ENCODE measurements around the gene P2RX6. TPM values are rescaled to one million over a fixed set of nuclear protein-coding genes. Genes with fewer than 3 reads are reported as not detected.

The P2RX6 gene
- total and polyA plus RNA-seq, 9 of the 15 experiments (the other 6 are each of a cell fraction or from before 2014, with no cell fraction given): 0.01 to 3.9 (median 1.5) TPM; not detected in 1

- TF ChIP-seq ZNF41 (CRISPR knock-in tag; conservative IDR thresholded peaks at IDR 0.05) (peak; percentile 49; the same call in 1 of the 2 replicates), FOS (IDR thresholded peaks at IDR 0.05; ENCODE audit: extremely low read depth, insufficient read length) (no peak), NEUROD1 (IDR thresholded peaks at IDR 0.05; ENCODE audit: borderline replicate concordance, low read depth, low read length, partially characterized antibody) (no peak), FUS (optimal IDR thresholded peaks at IDR 0.05; ENCODE audit: low read depth, low read length) (no peak), PTBP1 (IDR thresholded peaks at IDR 0.05; ENCODE audit: low read depth, low read length) (no peak), PHB2 (IDR thresholded peaks at IDR 0.05; ENCODE audit: low read depth) (no peak), HOMEZ (CRISPR knock-in tag; IDR thresholded peaks at IDR 0.05) (peak; percentile 38; the same call in 1 of the 2 replicates), ZNF24 (IDR thresholded peaks at IDR 0.05) (no peak), ZNF253 (CRISPR knock-in tag; conservative IDR thresholded peaks at IDR 0.05) (0 out of 2 replicates have a peak, but pooled peaks have one; percentile 7), MXD1 (CRISPR knock-in tag; IDR thresholded peaks at IDR 0.05; ENCODE audit: borderline replicate concordance, poor library complexity, severe bottlenecking) (no peak), CBX1 (IDR thresholded peaks at IDR 0.05; ENCODE audit: low read depth) (no peak), SETDB1 (IDR thresholded peaks at IDR 0.05; ENCODE audit: low read length) (peak; percentile 3), ZNF696 (CRISPR knock-in tag; conservative IDR thresholded peaks at IDR 0.05) (no peak), ZNF277 (CRISPR knock-in tag; IDR thresholded peaks at IDR 0.05; ENCODE audit: borderline replicate concordance) (peak; percentile 5; the same call in 1 of the 2 replicates), ZBTB2 (IDR thresholded peaks at IDR 0.05) (no peak), U2AF2 (optimal IDR thresholded peaks at IDR 0.05; ENCODE audit: low read depth, low read length) (no peak), PBX2 (CRISPR knock-in tag; IDR thresholded peaks at IDR 0.05; ENCODE audit: low read depth) (no peak), PBX2 (tag; conservative IDR thresholded peaks at IDR 0.05; ENCODE audit: low read depth) (no peak), POLR2A (conservative IDR thresholded peaks at IDR 0.05) (no peak), TGIF2 (CRISPR knock-in tag; IDR thresholded peaks at IDR 0.05) (no peak)
Measured at GRCh38 chr22:20996598-20997535, 18.1 kb upstream of the P2RX6 start (continued).

Data from K562 (cell line).